Epithelial cell of proximal tubule (primary cell): ENCODE measurements around the gene PLEKHA1. TPM values are rescaled to one million over a fixed set of nuclear protein-coding genes. Genes with fewer than 3 reads are reported as not detected.
A peak's percentile ranks its signal among the peaks of the same experiment; 100 is the strongest.

Source experiments
- DNase-seq: peaks from one replicate; pipeline ENCODE4 v3.0.0-alpha.2; 2011; ENCODE audit warnings: low read depth
- H3K4me3 ChIP-seq: 2 replicates; pipeline ENCODE4 v1.5.1; 2011; ENCODE audit warnings: low read depth, mild to moderate bottlenecking, low read length
- CTCF ChIP-seq: conservative IDR thresholded peaks from 2 replicates; pipeline ENCODE4 v1.5.1; 2012; ENCODE audit warnings: low read depth, mild to moderate bottlenecking, low read length
- total RNA-seq: library from RNA; depleted of rRNA; stranded (reverse); fragments of >200 nt; gene quantifications from 2 replicates; pipeline ENCODE4 v1.2.3, GENCODE V29; 2015

PLEKHA1 gene
- total RNA-seq, 1 donor from 2014 or later = 84.6 TPM

GRCh38 chr10:122462533-122463465, 88.3 kb downstream of the PLEKHA1 start:
- no peak for TF ChIP-seq CTCF
- no peak for DNase-seq
- peak overlapping the region; percentile 80 for H3K4me3 ChIP-seq

- H3K4me3 ChIP-seq = peak overlapping the region; percentile 80
- no peak for TF ChIP-seq CTCF
- DNase-seq = no peak
These were observed 89.2 kb downstream of the PLEKHA1 start for GRCh38 chr10:122463466-122464249.

GRCh38 chr10:122464250-122464510, 89.7 kb downstream of the PLEKHA1 start:
- no peak overlapping the region for H3K4me3 ChIP-seq
- no peak for TF ChIP-seq CTCF
- DNase-seq = no peak

- no peak for DNase-seq
- H3K4me3 ChIP-seq = no peak overlapping the region
- no peak for TF ChIP-seq CTCF
These were observed 90.1 kb downstream of the PLEKHA1 start for GRCh38 chr10:122464586-122464985.

- TF ChIP-seq CTCF = no peak
- H3K4me3 ChIP-seq = no peak overlapping the region
- no peak for DNase-seq
These were observed 91.0 kb downstream of the PLEKHA1 start for GRCh38 chr10:122465401-122466040.

GRCh38 chr10:122466951-122467381, 92.5 kb downstream of the PLEKHA1 start:
- no peak overlapping the region for H3K4me3 ChIP-seq
- no peak for TF ChIP-seq CTCF
- no peak for DNase-seq
